HG03565 (cell line): Measurements from ENCODE around the gene WDR81.
"Not testable (repeated sequence)": the region's sequence is repeated elsewhere in the genome, so short reads cannot be mapped to it uniquely, and the experiment has no call there.

Experiments used
- ATAC-seq: cut with Tn5 transposase; IDR thresholded peaks from one replicate; pipeline ENCODE4 v1.9.1; 2021; ENCODE audit warnings: mild to moderate bottlenecking, moderate library complexity; ENCODE audit not compliant: unreplicated experiment

The WDR81 gene

DNA sequence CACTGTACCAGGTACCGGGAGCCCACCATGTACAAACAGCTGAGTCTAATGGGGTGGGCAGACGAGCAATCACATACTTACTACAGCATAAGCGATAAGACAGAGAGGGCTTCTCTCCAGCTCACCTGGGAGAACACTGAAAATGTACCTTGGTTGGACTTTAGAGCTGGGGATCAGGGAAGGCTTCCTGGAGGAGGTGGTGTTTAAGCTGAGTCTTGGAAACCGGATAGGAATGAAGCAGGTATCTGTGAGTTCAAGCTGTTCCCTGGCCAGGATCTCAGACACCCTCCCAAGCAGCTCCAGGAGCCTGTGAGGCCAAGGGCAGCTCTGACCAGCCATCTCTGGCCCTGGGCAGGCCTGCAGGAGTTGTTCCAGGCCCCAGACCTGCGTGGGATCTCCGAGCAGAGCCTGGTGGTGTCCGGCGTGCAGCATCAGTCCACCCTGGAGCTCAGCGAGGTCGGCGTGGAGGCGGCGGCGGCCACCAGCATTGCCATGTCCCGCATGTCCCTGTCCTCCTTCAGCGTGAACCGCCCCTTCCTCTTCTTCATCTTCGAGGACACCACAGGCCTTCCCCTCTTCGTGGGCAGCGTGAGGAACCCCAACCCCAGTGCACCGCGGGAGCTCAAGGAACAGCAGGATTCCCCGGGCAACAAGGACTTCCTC lies 29.4 kb downstream of the WDR81 start:
- no peak for ATAC-seq

GRCh38 chr17:1754430-1755112 lies 30.1 kb downstream of the WDR81 start:
- no peak for ATAC-seq

GRCh38 chr17:1755252-1755826 lies 30.8 kb downstream of the WDR81 start:
- no peak for ATAC-seq

DNA sequence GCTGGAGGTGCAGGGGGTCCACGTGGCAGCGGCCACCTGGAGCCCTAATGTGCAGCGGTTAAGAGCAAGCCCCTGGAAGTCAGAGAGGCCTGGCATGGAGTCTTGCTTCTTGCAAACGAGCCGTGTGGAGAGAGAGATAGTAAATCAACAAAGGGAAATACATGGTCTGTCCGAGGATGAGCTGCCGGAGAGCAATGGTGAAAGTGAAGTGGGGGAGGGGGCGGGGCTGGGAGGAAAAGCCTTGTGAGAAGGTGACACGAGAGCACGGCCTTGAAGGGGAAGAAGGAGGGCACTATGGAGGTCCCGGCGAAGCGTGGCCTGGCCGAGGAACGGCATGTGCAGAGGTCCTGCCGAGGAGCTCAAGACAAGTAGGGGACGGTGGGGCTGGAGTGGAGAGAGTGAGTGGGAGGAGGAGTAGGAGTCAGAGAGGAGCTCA lies 31.3 kb downstream of the WDR81 start:
- ATAC-seq: no peak

DNA sequence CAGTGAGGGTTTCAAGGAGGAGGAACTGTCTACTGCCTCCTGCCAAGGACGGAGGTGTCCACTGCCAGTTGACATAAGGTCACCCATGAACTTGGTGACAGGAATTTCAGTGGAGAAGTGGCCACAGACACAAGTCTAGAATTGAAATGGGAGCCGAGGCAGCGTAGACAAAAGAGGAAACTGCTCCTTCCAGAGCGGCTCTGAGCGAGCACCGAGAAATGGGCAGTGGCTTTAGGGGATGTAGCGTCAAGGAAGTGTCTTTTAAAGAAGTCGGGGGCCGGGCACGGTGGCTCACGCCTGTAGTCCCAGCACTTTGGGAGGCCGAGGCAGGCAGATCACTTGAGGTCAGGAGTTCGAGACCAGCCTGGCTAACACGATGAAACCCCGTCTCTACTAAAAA lies 34.3 kb downstream of the WDR81 start:
- ATAC-seq: no peak

- ATAC-seq: no peak
These were observed 35.0 kb downstream of the WDR81 start for GRCh38 chr17:1759529-1759928.

DNA sequence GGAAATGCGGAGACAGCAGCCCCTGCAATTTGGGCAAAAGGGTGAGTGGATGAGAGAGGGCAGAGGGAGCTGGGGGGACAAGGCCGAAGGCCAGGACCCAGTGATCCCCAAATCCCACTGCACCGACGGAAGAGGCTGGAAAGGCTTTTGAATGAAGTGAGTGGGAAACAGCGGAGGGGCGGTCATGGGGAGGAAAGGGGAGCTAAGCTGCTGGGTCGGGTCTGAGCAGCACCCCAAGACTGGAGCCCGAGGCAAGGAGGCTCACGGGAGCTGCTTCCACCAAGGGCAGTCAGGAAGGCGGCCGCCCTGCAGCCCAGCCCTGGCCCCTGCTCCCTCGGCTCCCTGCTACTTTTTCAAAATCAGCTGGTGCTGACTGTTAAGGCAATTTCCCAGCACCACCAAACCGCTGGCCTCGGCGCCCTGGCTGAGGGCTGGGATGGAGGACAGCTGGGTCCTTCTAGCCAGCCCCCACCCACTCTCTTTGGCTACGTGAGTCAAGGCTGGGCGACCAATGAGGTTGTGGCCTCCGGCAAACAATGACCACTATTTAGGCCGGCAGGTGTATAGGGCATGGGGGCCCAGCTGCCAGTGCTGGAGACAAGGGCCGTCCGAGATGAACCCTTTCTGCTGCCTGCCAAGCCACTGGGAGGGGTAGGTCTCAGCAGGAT lies 37.9 kb downstream of the WDR81 start:
- ATAC-seq: no peak

GRCh38 chr17:1762901-1763898 lies 38.7 kb downstream of the WDR81 start:
- ATAC-seq: no peak

DNA sequence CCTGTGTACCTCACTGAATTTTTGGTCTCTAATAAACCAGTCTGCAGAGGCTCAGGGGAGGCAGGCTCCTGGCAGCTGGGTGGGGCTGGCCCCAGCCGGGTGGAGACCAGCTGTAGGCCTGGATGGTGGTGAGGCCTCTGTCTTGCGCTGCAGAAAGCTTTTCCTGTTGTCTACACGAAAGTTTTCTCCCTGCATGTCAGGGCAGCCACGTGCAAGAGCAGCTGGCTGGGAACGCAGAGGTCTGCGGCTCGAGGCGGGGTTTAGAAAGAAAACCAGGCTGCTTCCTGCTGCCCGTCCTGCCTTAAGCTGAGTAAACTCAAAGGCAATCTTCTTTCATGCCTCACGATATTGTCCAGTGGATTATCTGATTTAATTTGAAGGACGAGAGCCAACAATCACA lies 39.8 kb downstream of the WDR81 start:
- ATAC-seq: no peak

DNA sequence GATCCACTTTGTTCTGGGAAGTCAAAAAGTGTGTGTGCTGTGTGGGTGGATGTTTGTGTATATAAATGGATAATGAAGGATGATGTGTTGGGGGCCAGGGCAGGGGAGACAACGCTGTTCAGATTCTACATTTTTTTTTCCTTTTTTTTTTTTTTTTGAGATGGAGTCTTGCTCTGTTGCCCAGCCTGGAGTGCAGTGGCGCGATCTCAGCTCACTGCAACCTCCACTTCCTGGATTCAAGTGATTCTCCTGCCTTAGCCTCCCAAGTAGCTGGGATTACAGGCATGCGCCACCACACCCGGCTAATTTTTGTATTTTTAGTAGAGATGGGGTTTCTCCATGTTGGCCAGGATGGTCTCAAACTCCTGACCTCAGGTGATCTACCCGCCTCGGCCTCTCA lies 40.2 kb downstream of the WDR81 start:
- not testable (repeated sequence) for ATAC-seq

GRCh38 chr17:1765576-1765975 lies 41.1 kb downstream of the WDR81 start:
- ATAC-seq: no peak

GRCh38 chr17:1766382-1767135 lies 42.1 kb downstream of the WDR81 start:
- no peak for ATAC-seq

GRCh38 chr17:1767358-1767757 lies 42.9 kb downstream of the WDR81 start:
- no peak for ATAC-seq

- ATAC-seq: no peak
These were observed 45.4 kb downstream of the WDR81 start for GRCh38 chr17:1769822-1770477.

DNA sequence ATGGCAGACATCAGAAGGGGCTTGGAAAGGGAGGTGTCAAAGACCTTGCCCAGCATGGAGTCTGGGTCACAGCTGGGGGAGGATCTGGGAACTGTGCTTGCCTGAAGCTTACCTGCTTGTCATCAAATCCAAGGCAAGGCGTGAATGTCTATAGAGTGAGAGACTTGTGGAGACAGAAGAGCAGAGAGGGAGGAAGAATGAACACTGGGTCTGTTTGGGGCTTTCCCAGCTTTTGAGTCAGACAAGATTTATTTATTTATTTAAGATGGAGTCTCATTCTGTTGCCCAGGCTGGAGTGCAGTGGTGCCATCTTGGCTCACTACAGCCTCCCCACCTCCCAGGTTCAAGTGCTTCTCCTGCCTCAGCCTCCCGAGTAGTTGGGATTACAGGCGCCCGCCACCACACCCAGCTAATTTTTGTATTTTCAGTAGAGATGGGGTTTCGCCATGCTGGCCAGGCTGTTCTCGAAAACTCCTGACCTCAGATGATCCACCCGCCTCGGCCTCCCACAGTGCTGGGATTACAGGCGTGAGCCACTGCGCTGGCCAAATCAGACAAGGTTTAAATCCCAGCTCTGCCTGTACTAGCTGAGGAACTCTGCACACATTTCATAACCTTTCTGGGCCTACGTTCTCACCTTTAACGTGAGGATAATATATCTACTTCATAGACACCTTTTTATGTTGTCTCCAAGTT lies 48.6 kb downstream of the WDR81 start:
- ATAC-seq: not testable (repeated sequence)

GRCh38 chr17:1773696-1774181 lies 49.2 kb downstream of the WDR81 start:
- ATAC-seq: no peak

- no peak for ATAC-seq
These were observed 50.1 kb downstream of the WDR81 start for GRCh38 chr17:1774390-1775176.

GRCh38 chr17:1776328-1776727 lies 51.8 kb downstream of the WDR81 start:
- no peak for ATAC-seq
